SH-SY5Y (cell line): ENCODE measurements around the gene GALNT15.

Experiments used
- GATA2 ChIP-seq: IDR thresholded peaks from 2 replicates; pipeline ENCODE4 v1.6.1; 2011; ENCODE audit warnings: mild to moderate bottlenecking, low read depth, low read length
- GATA3 ChIP-seq: IDR thresholded peaks from 2 replicates; pipeline ENCODE4 v1.6.1; 2011; ENCODE audit warnings: low read depth, mild to moderate bottlenecking, low read length, moderate library complexity

GALNT15 gene

GRCh38 chr3:16189201-16189600, 14.7 kb downstream of the GALNT15 start:
- no peak for TF ChIP-seq GATA3
- TF ChIP-seq GATA2, result no peak

GRCh38 chr3:16190704-16191103, 16.2 kb downstream of the GALNT15 start:
- TF ChIP-seq GATA2 (no peak), GATA3 (no peak)

GRCh38 chr3:16191591-16191990, 17.1 kb downstream of the GALNT15 start:
- TF ChIP-seq GATA2 (no peak), GATA3 (no peak)

GRCh38 chr3:16192176-16192811, 17.8 kb downstream of the GALNT15 start:
- TF ChIP-seq GATA3, result no peak
- no peak for TF ChIP-seq GATA2

GRCh38 chr3:16198427-16198826, 23.9 kb downstream of the GALNT15 start:
- TF ChIP-seq GATA3 (no peak), GATA2 (no peak)

GRCh38 chr3:16199769-16200168, 25.3 kb downstream of the GALNT15 start:
- no peak for TF ChIP-seq GATA2
- no peak for TF ChIP-seq GATA3

GRCh38 chr3:16200411-16200810, 25.9 kb downstream of the GALNT15 start:
- no peak for TF ChIP-seq GATA3
- no peak for TF ChIP-seq GATA2

GRCh38 chr3:16203031-16203430, 28.6 kb downstream of the GALNT15 start:
- TF ChIP-seq GATA2, result no peak
- TF ChIP-seq GATA3, result no peak

GRCh38 chr3:16203671-16204629, 29.5 kb downstream of the GALNT15 start:
- TF ChIP-seq GATA3 (no peak), GATA2 (no peak)

GRCh38 chr3:16204751-16205150, 30.3 kb downstream of the GALNT15 start:
- no peak for TF ChIP-seq GATA3
- TF ChIP-seq GATA2, result no peak

GRCh38 chr3:16205156-16205870, 30.8 kb downstream of the GALNT15 start:
- no peak for TF ChIP-seq GATA2
- no peak for TF ChIP-seq GATA3

GRCh38 chr3:16207031-16207430, 32.6 kb downstream of the GALNT15 start:
- no peak for TF ChIP-seq GATA2
- TF ChIP-seq GATA3, result no peak

- no peak for TF ChIP-seq GATA3
- TF ChIP-seq GATA2, result no peak
Measured at GRCh38 chr3:16211176-16211904, 36.9 kb downstream of the GALNT15 start.

GRCh38 chr3:16214366-16214765, 39.9 kb downstream of the GALNT15 start:
- no peak for TF ChIP-seq GATA3
- no peak for TF ChIP-seq GATA2
